WTC11 (cell line): ENCODE data around the gene SWAP70. TPM values are rescaled to one million over a fixed set of nuclear protein-coding genes. Genes with fewer than 3 reads are reported as not detected.

Experiments used
- ATAC-seq: fragments of 200-7000 bp; cut with Tn5 transposase; 2 replicates; pipeline ENCODE4 v1.10.0; 2021; ENCODE audit warnings: mild to moderate bottlenecking, moderate library complexity
- CTCF ChIA-PET: fragments of 300-600 bp; sonication (Branson Sonifier 250); formaldehyde crosslinking; loops from one replicate; lab custom pipeline; 2021; ENCODE audit warnings: antibody characterized with exemption; lab: Charles Lee
- POLR2A ChIA-PET: fragments of 350-600 bp; sonication (Branson Sonifier 250); formaldehyde crosslinking; loops from one replicate; lab custom pipeline; 2021; ENCODE audit warnings: antibody characterized with exemption; lab: Charles Lee
- DNase-seq: peaks from one replicate; pipeline ENCODE4 v3.0.0; 2021; ENCODE audit warnings: low spot score
- H3K27ac Mint-ChIP-seq: 2 replicates; pipeline ENCODE4 v1.8.0; 2021; ENCODE audit warnings: mixed read lengths
- H3K27me3 Mint-ChIP-seq: 2 replicates; pipeline ENCODE4 v1.8.0; 2021; ENCODE audit warnings: low read depth, mild to moderate bottlenecking, moderate library complexity, mixed read lengths
- H3K36me3 Mint-ChIP-seq: 2 replicates; pipeline ENCODE4 v1.8.0; 2021; ENCODE audit warnings: mixed read lengths
- H3K4me1 Mint-ChIP-seq: 2 replicates; pipeline ENCODE4 v1.8.0; 2022; ENCODE audit warnings: mixed read lengths
- H3K4me3 Mint-ChIP-seq: 2 replicates; pipeline ENCODE4 v1.8.0; 2021; ENCODE audit warnings: mild to moderate bottlenecking, moderate library complexity, mixed read lengths
- H3K9me3 Mint-ChIP-seq: 2 replicates; pipeline ENCODE4 v1.8.0; 2021; ENCODE audit warnings: mixed read lengths
- ATF3 ChIP-seq: sonication (generic); formaldehyde crosslinking; conservative IDR thresholded peaks from 2 replicates; pipeline ENCODE4 v1.8.1; 2022; ENCODE audit warnings: mild to moderate bottlenecking, missing genetic modification reagents
- E2F1 ChIP-seq: sonication (generic); formaldehyde crosslinking; IDR thresholded peaks from 2 replicates; pipeline ENCODE4 v1.8.0; 2022; ENCODE audit warnings: mild to moderate bottlenecking, missing genetic modification reagents
- ETV6 ChIP-seq: sonication (generic); formaldehyde crosslinking; IDR thresholded peaks from 2 replicates; pipeline ENCODE4 v1.8.1; 2022; ENCODE audit warnings: mild to moderate bottlenecking, missing genetic modification reagents
- FOXK1 ChIP-seq: sonication (generic); formaldehyde crosslinking; IDR thresholded peaks from 2 replicates; pipeline ENCODE4 v1.8.0; 2022; ENCODE audit warnings: mild to moderate bottlenecking, moderate library complexity, missing genetic modification reagents
- FOXP1 ChIP-seq: sonication (generic); formaldehyde crosslinking; IDR thresholded peaks from 2 replicates; pipeline ENCODE4 v1.8.0; 2022; ENCODE audit warnings: missing genetic modification reagents, mild to moderate bottlenecking, moderate library complexity, borderline replicate concordance
- GABPB1 ChIP-seq: sonication (generic); formaldehyde crosslinking; IDR thresholded peaks from 2 replicates; pipeline ENCODE4 v1.8.1; 2023; ENCODE audit warnings: mild to moderate bottlenecking, missing genetic modification reagents
- JUN ChIP-seq: sonication (generic); formaldehyde crosslinking; IDR thresholded peaks from 2 replicates; pipeline ENCODE4 v1.8.0; 2023; ENCODE audit warnings: mild to moderate bottlenecking, missing genetic modification reagents
- NFATC4 ChIP-seq: fragments of 250-450 bp; sonication (Bioruptor Pico); IDR thresholded peaks from 2 replicates; pipeline ENCODE4 v1.9.0; 2021; ENCODE audit warnings: mild to moderate bottlenecking
- NFE2L1 ChIP-seq: sonication (generic); formaldehyde crosslinking; IDR thresholded peaks from 2 replicates; pipeline ENCODE4 v1.8.1; 2023; ENCODE audit warnings: missing genetic modification reagents
- NFYB ChIP-seq: sonication (generic); formaldehyde crosslinking; conservative IDR thresholded peaks from 2 replicates; pipeline ENCODE4 v1.8.0; 2022; ENCODE audit warnings: low read depth, missing genetic modification reagents
- PRRX2 ChIP-seq: fragments of 250-450 bp; sonication (Bioruptor Pico); IDR thresholded peaks from 2 replicates; pipeline ENCODE4 v1.8.0; 2021; ENCODE audit warnings: mild to moderate bottlenecking
- ZBTB43 ChIP-seq: sonication (generic); formaldehyde crosslinking; IDR thresholded peaks from 2 replicates; pipeline ENCODE4 v1.8.1; 2023; ENCODE audit warnings: mild to moderate bottlenecking, missing genetic modification reagents
- ZMAT4 ChIP-seq: fragments of 250-450 bp; sonication (Bioruptor Pico); IDR thresholded peaks from 2 replicates; pipeline ENCODE4 v1.9.0; 2021; ENCODE audit warnings: mild to moderate bottlenecking
- ZNF416 ChIP-seq: fragments of 250-450 bp; sonication (Bioruptor Pico); IDR thresholded peaks from 2 replicates; pipeline ENCODE4 v1.9.0; 2021; ENCODE audit warnings: mild to moderate bottlenecking, inconsistent platforms
- ZSCAN18 ChIP-seq: fragments of 250-450 bp; sonication (Bioruptor Pico); IDR thresholded peaks from 2 replicates; pipeline ENCODE4 v2.1.2; 2022; ENCODE audit warnings: mild to moderate bottlenecking, moderate library complexity
- total RNA-seq: library from RNA; stranded (reverse); gene quantifications from 3 replicates; pipeline ENCODE4 v1.2.3, GENCODE V29; 2021
- TF ChIP-seq, protein P1 (sequence below): sonication (generic); formaldehyde crosslinking; IDR thresholded peaks from 2 replicates; pipeline ENCODE4 v1.8.1; 2022; ENCODE audit warnings: low read depth, missing genetic modification reagents, borderline replicate concordance
- TF ChIP-seq, protein P2 (sequence below): sonication (generic); formaldehyde crosslinking; IDR thresholded peaks from 2 replicates; pipeline ENCODE4 v1.8.0; 2023; ENCODE audit warnings: missing genetic modification reagents, mild to moderate bottlenecking, borderline replicate concordance

SWAP70 gene
- total RNA-seq, 1 experiment from 2014 or later = 24.1 TPM

- TF ChIP-seq ZNF416 (no peak), NFYB (CRISPR knock-in tag) (no peak), FOXK1 (0 out of 2 replicates have a peak, but pooled peaks have one; percentile 44), ETV6 (CRISPR knock-in tag) (0 out of 2 replicates have a peak, but pooled peaks have one; percentile 67)
Measured at GRCh38 chr11:9758637-9759518, 95.0 kb downstream of the SWAP70 start (continued).

DNA sequence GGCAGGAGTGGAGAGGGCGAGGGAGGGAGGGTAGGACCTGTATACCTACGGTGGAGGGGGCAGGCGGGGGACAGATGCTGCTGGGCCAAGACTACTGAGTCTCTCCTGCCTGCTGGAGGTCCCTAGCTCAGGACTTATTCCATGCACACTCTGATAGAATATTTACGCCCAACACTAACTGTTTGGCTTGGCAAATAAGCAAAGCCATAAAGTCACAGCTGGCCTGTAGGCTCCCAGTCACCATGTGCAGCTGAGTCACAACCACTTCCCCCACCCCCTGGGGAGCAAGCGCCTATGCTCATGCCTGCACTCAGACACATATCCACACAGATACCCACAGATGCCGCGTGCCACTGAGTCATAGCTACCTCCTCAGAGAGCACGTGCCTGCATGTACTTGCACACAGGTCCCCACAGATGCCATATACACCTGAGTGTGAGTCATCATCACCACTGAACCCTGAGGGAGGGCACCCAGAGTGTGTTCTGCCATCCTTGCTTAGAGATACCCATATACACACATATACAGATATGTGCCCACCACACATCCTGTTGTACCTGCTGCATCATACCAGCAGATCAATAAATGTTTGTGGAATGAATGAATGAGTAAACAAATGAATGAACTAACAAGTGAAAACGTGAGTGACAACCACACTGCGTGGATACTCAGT lies 95.8 kb downstream of the SWAP70 start:
- DNase-seq (no peak), ATAC-seq (no peak; the same call in 1 of the 2 replicates)
- no peaks in the 10 kb centered on the region for H3K36me3 Mint-ChIP-seq
- peak overlapping the region; percentile 61 for H3K4me3 Mint-ChIP-seq
- ChIA-PET CTCF (interaction anchor here (0.8 to 3.3 kb wide), 11 partner anchors 11 to 607 kb away, joined by 3 to 23 read pairs (median 5); no protein-coding TSS in a partner anchor), POLR2A (interaction anchor here (1.5 kb wide), 1 partner anchor 607 kb away, joined by 4 read pairs; no protein-coding TSS in a partner anchor)
- 0 out of 2 replicates have a peak, but pooled peaks cover 3% of the 10 kb centered on the region for H3K27me3 Mint-ChIP-seq
- peaks cover 35% of the 10 kb centered on the region for H3K4me1 Mint-ChIP-seq
- H3K9me3 Mint-ChIP-seq = peaks cover 3% of the 10 kb centered on the region
- no peak overlapping the region for H3K27ac Mint-ChIP-seq
- no peak for TF ChIP-seq ZBTB43 (CRISPR knock-in tag)
- no peak for TF ChIP-seq ZSCAN18 (CRISPR knock-in tag)
- no peak for TF ChIP-seq ZMAT4 (CRISPR knock-in tag)
- TF ChIP-seq NFE2L1 = no peak
- no peak for TF ChIP-seq FOXP1 (CRISPR knock-in tag)
- no peak for TF ChIP-seq E2F1
- TF ChIP-seq JUN (CRISPR knock-in tag) = no peak
- TF ChIP-seq NFYB (CRISPR knock-in tag) = no peak
- TF ChIP-seq, protein P1, sequence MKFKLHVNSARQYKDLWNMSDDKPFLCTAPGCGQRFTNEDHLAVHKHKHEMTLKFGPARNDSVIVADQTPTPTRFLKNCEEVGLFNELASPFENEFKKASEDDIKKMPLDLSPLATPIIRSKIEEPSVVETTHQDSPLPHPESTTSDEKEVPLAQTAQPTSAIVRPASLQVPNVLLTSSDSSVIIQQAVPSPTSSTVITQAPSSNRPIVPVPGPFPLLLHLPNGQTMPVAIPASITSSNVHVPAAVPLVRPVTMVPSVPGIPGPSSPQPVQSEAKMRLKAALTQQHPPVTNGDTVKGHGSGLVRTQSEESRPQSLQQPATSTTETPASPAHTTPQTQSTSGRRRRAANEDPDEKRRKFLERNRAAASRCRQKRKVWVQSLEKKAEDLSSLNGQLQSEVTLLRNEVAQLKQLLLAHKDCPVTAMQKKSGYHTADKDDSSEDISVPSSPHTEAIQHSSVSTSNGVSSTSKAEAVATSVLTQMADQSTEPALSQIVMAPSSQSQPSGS (CRISPR knock-in tag) = no peak
- no peak for TF ChIP-seq NFATC4 (CRISPR knock-in tag)
- TF ChIP-seq, protein P2, sequence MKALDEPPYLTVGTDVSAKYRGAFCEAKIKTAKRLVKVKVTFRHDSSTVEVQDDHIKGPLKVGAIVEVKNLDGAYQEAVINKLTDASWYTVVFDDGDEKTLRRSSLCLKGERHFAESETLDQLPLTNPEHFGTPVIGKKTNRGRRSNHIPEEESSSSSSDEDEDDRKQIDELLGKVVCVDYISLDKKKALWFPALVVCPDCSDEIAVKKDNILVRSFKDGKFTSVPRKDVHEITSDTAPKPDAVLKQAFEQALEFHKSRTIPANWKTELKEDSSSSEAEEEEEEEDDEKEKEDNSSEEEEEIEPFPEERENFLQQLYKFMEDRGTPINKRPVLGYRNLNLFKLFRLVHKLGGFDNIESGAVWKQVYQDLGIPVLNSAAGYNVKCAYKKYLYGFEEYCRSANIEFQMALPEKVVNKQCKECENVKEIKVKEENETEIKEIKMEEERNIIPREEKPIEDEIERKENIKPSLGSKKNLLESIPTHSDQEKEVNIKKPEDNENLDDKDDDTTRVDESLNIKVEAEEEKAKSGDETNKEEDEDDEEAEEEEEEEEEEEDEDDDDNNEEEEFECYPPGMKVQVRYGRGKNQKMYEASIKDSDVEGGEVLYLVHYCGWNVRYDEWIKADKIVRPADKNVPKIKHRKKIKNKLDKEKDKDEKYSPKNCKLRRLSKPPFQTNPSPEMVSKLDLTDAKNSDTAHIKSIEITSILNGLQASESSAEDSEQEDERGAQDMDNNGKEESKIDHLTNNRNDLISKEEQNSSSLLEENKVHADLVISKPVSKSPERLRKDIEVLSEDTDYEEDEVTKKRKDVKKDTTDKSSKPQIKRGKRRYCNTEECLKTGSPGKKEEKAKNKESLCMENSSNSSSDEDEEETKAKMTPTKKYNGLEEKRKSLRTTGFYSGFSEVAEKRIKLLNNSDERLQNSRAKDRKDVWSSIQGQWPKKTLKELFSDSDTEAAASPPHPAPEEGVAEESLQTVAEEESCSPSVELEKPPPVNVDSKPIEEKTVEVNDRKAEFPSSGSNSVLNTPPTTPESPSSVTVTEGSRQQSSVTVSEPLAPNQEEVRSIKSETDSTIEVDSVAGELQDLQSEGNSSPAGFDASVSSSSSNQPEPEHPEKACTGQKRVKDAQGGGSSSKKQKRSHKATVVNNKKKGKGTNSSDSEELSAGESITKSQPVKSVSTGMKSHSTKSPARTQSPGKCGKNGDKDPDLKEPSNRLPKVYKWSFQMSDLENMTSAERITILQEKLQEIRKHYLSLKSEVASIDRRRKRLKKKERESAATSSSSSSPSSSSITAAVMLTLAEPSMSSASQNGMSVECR (CRISPR knock-in tag) = no peak
- TF ChIP-seq PRRX2 (CRISPR knock-in tag) = no peak
- no peak for TF ChIP-seq GABPB1 (CRISPR knock-in tag)
- no peak for TF ChIP-seq ATF3 (CRISPR knock-in tag)
- TF ChIP-seq, all 79 proteins: peak for 0
